Prostate gland (tissue), 2 donors: ENCODE data around the gene NUDT10. TPM values are rescaled to one million over a fixed set of nuclear protein-coding genes. Genes with fewer than 3 reads are reported as not detected.
A peak's percentile ranks its signal among the peaks of the same experiment; 100 is the strongest.

ENCODE experiments used
- DNase-seq: peaks from one replicate; pipeline ENCODE4 v3.0.0-alpha.2; 2019; ENCODE audit warnings: low spot score
- H3K27ac ChIP-seq, 2 donors: fragments of 200-600 bp; sonication (generic); 2 replicates each; pipeline ENCODE4 v1.5.1; 2017 to 2019
- H3K27me3 ChIP-seq: fragments of 200-600 bp; sonication (generic); replicated peaks from 2 replicates; pipeline ENCODE4 v1.5.1; 2019; ENCODE audit not compliant: insufficient read depth
- H3K36me3 ChIP-seq, 2 donors: fragments of 200-600 bp; sonication (generic); 1 replicate in 1 of 2; 2 replicates in 1 of 2; pipeline versions ENCODE4 v1.5.1 to v1.8.1; 2017 to 2019
- H3K4me1 ChIP-seq: fragments of 200-600 bp; sonication (generic); replicated peaks from 2 replicates; pipeline ENCODE4 v1.5.1; 2019
- H3K4me3 ChIP-seq, 2 donors: fragments of 200-600 bp; sonication (generic); 2 replicates each; pipeline ENCODE4 v1.5.1; 2017 to 2019
- H3K9me3 ChIP-seq: fragments of 200-600 bp; sonication (generic); 2 replicates; pipeline ENCODE4 v1.5.1; 2017
- POLR2A ChIP-seq: fragments of 450-650 bp; IDR thresholded peaks from one replicate; pipeline ENCODE4 v1.6.1; 2016; ENCODE audit warnings: antibody characterized with exemption, mild to moderate bottlenecking
- POLR2AphosphoS5 ChIP-seq: sonication (generic); formaldehyde crosslinking; IDR thresholded peaks from one replicate; pipeline ENCODE4 v1.6.1; 2017; ENCODE audit warnings: antibody characterized with exemption
- WGBS: methylation state at CpG from one replicate; pipeline ENCODE4 v1.1.5; 2018; 5-methylcytosine and 5-hydroxymethylcytosine counted together
- intact Hi-C: fragments of 100-400 bp; cut with DNase I; formaldehyde crosslinking; loops from one replicate; pipeline ENCODE4 v1.14.2; 2022
- total RNA-seq, 2 donors: library from RNA; depleted of rRNA; stranded (reverse); fragments of >200 nt; gene quantifications; one replicate each; pipeline ENCODE4 v1.1.0, GENCODE V29; 2016
- TF ChIP-seq, protein P1 (sequence below), 4 experiments: fragments of 200-600 bp in 2 of 4; fragments of 450-650 bp in 2 of 4; sonication (generic) in 2 of 4; IDR thresholded peaks; 1 replicate in 3 of 4; 2 replicates in 1 of 4; pipeline ENCODE4 v1.5.1; 2016 to 2019; ENCODE audit warnings: antibody characterized with exemption in 4 of 4, mild to moderate bottlenecking in 2 of 4, moderate library complexity in 2 of 4

Gene NUDT10
- total RNA-seq, 2 donors from 2014 or later: 14.2 to 127 TPM

DNA sequence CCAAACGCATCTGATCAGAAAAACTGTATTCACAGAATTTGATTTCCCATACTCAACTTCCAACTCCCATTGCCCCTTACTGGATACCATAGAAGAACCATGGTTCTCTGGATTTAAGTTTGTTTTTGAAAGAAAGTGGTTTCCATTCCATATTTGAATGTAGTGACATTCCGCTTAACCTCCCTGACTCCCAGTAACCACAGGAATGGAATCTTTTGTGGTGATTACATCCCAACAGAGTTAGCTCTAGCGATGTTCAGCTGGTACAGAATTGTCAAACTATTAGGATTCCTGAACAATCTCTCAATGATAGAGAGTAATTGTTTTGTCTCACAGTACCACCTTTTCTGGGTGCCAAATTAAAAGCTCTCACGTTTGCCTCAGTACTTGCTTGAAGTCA lies 1.7 kb downstream of the NUDT10 start:
- H3K27me3 ChIP-seq: no peaks in the 10 kb centered on the region
- H3K9me3 ChIP-seq: no peaks in the 10 kb centered on the region
- TF ChIP-seq POLR2AphosphoS5 (no peak), POLR2A (no peak)
- TF ChIP-seq, protein P1, sequence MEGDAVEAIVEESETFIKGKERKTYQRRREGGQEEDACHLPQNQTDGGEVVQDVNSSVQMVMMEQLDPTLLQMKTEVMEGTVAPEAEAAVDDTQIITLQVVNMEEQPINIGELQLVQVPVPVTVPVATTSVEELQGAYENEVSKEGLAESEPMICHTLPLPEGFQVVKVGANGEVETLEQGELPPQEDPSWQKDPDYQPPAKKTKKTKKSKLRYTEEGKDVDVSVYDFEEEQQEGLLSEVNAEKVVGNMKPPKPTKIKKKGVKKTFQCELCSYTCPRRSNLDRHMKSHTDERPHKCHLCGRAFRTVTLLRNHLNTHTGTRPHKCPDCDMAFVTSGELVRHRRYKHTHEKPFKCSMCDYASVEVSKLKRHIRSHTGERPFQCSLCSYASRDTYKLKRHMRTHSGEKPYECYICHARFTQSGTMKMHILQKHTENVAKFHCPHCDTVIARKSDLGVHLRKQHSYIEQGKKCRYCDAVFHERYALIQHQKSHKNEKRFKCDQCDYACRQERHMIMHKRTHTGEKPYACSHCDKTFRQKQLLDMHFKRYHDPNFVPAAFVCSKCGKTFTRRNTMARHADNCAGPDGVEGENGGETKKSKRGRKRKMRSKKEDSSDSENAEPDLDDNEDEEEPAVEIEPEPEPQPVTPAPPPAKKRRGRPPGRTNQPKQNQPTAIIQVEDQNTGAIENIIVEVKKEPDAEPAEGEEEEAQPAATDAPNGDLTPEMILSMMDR (IDR thresholded peaks at IDR 0.05): no peak
- no peak for DNase-seq
- no peaks in the 10 kb centered on the region for H3K4me1 ChIP-seq
- no peaks in the 10 kb centered on the region for H3K36me3 ChIP-seq
- WGBS: 68% methylated on average over 4 of the region's 4 CpGs
- intact Hi-C loops: no loop called here
- no peak overlapping the region for H3K27ac ChIP-seq
- H3K4me3 ChIP-seq: no peak overlapping the region

DNA sequence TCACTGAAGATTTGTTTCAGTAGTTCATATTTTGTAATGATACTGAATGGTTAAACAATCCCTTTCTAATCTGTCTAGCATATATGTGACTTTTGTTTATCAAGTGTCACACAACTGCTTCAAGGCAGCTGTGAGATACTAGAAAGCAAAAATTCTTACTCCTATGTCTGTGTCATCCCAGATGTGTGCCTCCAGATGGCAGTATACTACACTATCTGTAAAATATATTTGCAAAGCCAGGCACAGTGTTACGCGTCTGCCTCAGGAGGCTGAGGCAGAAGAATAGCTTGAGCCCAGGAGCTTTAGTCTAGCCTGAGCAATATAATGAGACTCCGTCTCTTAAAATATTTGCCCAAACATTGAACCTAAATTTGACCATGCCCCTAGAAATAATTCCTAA lies 4.0 kb downstream of the NUDT10 start:
- TF ChIP-seq, protein P1 (IDR thresholded peaks at IDR 0.05): peak in 3 of 4 experiments; percentile 41 to 52 (median 45)
- TF ChIP-seq POLR2AphosphoS5 (no peak), POLR2A (no peak)
- H3K4me3 ChIP-seq: no peak overlapping the region
- intact Hi-C loops: loop anchor here (5.0 kb wide), 1 partner anchor 86 kb away; no protein-coding TSS in a partner anchor
- peak; percentile 10 for DNase-seq
- H3K36me3 ChIP-seq: no peaks in the 10 kb centered on the region
- H3K9me3 ChIP-seq: no peaks in the 10 kb centered on the region
- H3K27ac ChIP-seq: no peak overlapping the region
- no peaks in the 10 kb centered on the region for H3K27me3 ChIP-seq
- WGBS: 7% methylated on average over 3 of the region's 3 CpGs
- no peaks in the 10 kb centered on the region for H3K4me1 ChIP-seq

DNA sequence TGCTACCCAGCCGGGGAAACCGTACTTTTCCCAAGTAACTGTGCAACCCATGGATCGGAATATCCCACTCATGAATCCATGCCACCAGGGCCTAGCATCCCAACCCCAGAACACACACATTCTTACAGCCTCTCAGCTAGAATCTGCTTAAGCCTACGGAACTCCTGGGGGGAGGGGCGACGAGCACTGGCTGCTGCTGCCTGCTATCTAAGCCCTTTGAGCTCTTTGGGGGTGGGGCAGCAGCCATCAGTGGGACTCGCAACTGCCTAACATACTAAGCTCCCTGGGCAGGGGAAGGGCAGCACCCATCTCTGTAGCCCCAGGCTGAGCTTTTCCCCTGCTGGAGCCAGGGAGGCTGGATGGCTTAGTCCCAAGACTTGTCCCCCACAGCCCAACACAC lies 28.6 kb downstream of the NUDT10 start:
- WGBS: 96% methylated on average over 4 of the region's 7 CpGs
- Histone ChIP-seq H3K27ac (no peak overlapping the region), H3K27me3 (no peaks in the 10 kb centered on the region), H3K4me1 (no peaks in the 10 kb centered on the region), H3K4me3 (no peak overlapping the region), H3K9me3 (no peaks in the 10 kb centered on the region), H3K36me3 (no peaks in the 10 kb centered on the region)
- no peak for TF ChIP-seq POLR2AphosphoS5
- no peak for TF ChIP-seq POLR2A
- TF ChIP-seq, protein P1 (IDR thresholded peaks at IDR 0.05): no peak
- DNase-seq: no peak
- intact Hi-C loops: no loop called here

DNA sequence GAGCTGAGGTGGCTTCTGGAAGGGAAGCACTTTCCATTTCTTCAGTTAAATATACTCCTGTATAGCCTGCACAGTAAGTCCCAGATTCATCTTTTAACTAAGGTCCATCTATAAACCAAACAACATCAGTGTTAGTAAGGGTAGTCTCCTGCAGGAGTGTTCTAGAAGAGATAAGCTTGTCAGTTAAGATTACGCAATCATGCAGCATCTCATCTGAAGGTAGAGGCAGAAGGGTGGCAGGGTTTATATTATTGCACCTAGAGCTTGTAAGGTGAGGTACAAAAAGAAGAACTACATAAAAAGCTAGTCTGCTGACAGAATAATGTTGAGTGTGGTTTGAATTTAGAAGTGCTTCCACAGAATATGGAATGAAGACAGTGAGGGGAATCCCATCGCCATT lies 44.0 kb downstream of the NUDT10 start:
- no peak overlapping the region for H3K27ac ChIP-seq
- H3K4me3 ChIP-seq: no peak overlapping the region
- TF ChIP-seq, protein P1 (IDR thresholded peaks at IDR 0.05): no peak
- TF ChIP-seq POLR2A (no peak), POLR2AphosphoS5 (no peak)
- no peaks in the 10 kb centered on the region for H3K9me3 ChIP-seq
- no peaks in the 10 kb centered on the region for H3K36me3 ChIP-seq
- no peaks in the 10 kb centered on the region for H3K27me3 ChIP-seq
- no peaks in the 10 kb centered on the region for H3K4me1 ChIP-seq
- WGBS: 89% methylated on average over 2 of the region's 2 CpGs
- DNase-seq: no peak
- intact Hi-C loops: no loop called here

Other genes with a start within 250 kb of the NUDT10 start
- gene NUDT11, start 163.8 kb downstream of the NUDT10 start, total RNA-seq: 100 to 1,000 TPM in 1 of 2 donors, 1 to 10 TPM in 1; 3.6 to 114 TPM